ENCODE measurements around the gene FDX2. TPM values are rescaled to one million over a fixed set of nuclear protein-coding genes. Genes with fewer than 3 reads are reported as not detected.

The FDX2 gene
- total RNA-seq, 4 donors from 2014 or later: 8.0 to 20.7 (median 12.3) TPM

- WGBS, 2 donors: 87 to 93% methylated on average over 6 to 8 of the region's 10 CpGs
- intact Hi-C loops (cut with DNase I): no loop called here
- Histone ChIP-seq H3K4me3 (no peak overlapping the region), H3K27me3 (peaks cover 0 to 17% (median 0%) of the 10 kb centered on the region in 4 donors), H3K9me3 (no peaks in the 10 kb centered on the region), H3K27ac (no peak overlapping the region), H3K36me3 (peaks cover 0 to 35% (median 0%) of the 10 kb centered on the region in 3 donors), H3K4me1 (peaks cover 18 to 54% (median 20%) of the 10 kb centered on the region in 3 donors)
- no peak for TF ChIP-seq CTCF (IDR thresholded peaks at IDR 0.05)
- TF ChIP-seq POLR2A (IDR thresholded peaks at IDR 0.05): no peak
- DNase-seq: no peak
Observed at GRCh38 chr19:10274589-10274988, 41.2 kb downstream of the FDX2 start.

DNA sequence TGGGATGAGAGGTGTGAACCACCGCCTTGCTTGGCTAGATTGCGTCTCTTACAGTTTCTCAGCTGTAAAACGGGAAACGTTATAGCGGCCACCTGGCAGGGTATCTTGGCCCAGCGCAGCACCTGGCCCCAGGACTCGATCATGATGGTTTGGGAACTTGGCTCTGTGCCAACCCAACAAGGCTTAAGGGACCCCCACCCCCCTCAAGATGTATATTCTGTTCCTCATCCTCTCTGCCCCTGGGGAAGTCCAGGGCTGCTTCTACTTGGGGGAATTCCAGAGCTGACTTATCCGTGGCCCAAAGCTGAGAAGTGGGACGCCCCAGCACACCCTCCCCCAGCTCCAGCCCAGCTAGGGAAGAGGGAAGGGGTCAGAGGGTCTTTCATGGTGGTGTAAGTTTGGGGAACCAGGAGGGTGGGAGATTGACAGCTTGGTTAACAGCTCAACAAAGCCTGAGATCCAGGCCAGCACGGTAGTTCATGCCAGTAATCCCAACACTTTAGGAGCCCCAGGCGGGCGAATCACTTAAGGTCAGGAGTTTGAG, 44.2 kb downstream of the FDX2 start:
- Histone ChIP-seq H3K4me1 (peaks cover 21 to 67% (median 21%) of the 10 kb centered on the region in 3 donors), H3K36me3 (peaks cover 0 to 12% (median 0%) of the 10 kb centered on the region in 3 donors), H3K9me3 (no peaks in the 10 kb centered on the region), H3K27ac (peak overlapping the region; percentile 76 to 93 (median 84)), H3K4me3 (peak overlapping the region; percentile 27 to 67 (median 48)), H3K27me3 (peaks cover 0 to 18% (median 0%) of the 10 kb centered on the region in 4 donors)
- WGBS, 2 donors: 25 to 46% methylated on average over 3 to 10 of the region's 12 CpGs
- DNase-seq: no peak
- TF ChIP-seq POLR2A (IDR thresholded peaks at IDR 0.05) (no peak), CTCF (IDR thresholded peaks at IDR 0.05) (no peak)
- intact Hi-C loops (cut with DNase I): no loop called here

GRCh38 chr19:10270616-10271394, 45.0 kb downstream of the FDX2 start, which contains the start of gene ICAM1:
Gene ICAM1, plus strand, starts transcription at chr19:10271120. Its CDS starts 40 bp downstream, at chr19:10271160.
- H3K4me3 ChIP-seq: peak within 1 kb of the TSS; percentile 27 to 67 (median 48)
- peak in 2 of 4 donors; percentile 75 to 85 for TF ChIP-seq POLR2A (IDR thresholded peaks at IDR 0.05)
- peak in 4 of 6 experiments; percentile 22 to 39 (median 25) for TF ChIP-seq CTCF (IDR thresholded peaks at IDR 0.05)
- H3K9me3 ChIP-seq: no peaks in the 10 kb centered on the region
- peak within 1 kb of the TSS; percentile 76 to 93 (median 84) for H3K27ac ChIP-seq
- H3K4me1 ChIP-seq: peaks cover 21 to 67% (median 21%) of the 10 kb centered on the region in 3 donors
- peaks cover 0 to 12% (median 0%) of the 10 kb centered on the region in 3 donors for H3K36me3 ChIP-seq
- 0 to 5% methylated on average over 5 to 16 of the region's 51 CpGs for WGBS, 2 donors
- no peak for DNase-seq
- intact Hi-C loops (cut with DNase I): no loop called here
- H3K27me3 ChIP-seq: peaks cover 0 to 18% (median 0%) of the 10 kb centered on the region in 4 donors

- DNase-seq: no peak
- peaks cover 21 to 66% (median 21%) of the 10 kb centered on the region in 3 donors for H3K4me1 ChIP-seq
- peak overlapping the region; percentile 27 to 67 (median 48) for H3K4me3 ChIP-seq
- peak overlapping the region; percentile 76 to 93 (median 84) for H3K27ac ChIP-seq
- TF ChIP-seq POLR2A (IDR thresholded peaks at IDR 0.05) (peak in 1 of 4 donors; percentile 5), CTCF (IDR thresholded peaks at IDR 0.05) (no peak)
- no CpG with 5 or more reads among the region's 37 CpGs for WGBS, 2 donors
- intact Hi-C loops (cut with DNase I): no loop called here
- H3K27me3 ChIP-seq: peaks cover 0 to 18% (median 0%) of the 10 kb centered on the region in 4 donors
- H3K36me3 ChIP-seq: peaks cover 0 to 10% (median 0%) of the 10 kb centered on the region in 3 donors
- no peaks in the 10 kb centered on the region for H3K9me3 ChIP-seq
Observed at GRCh38 chr19:10270180-10270615, 45.6 kb downstream of the FDX2 start.
